ENCODE data around the gene SIGLEC1.

Gene SIGLEC1

DNA sequence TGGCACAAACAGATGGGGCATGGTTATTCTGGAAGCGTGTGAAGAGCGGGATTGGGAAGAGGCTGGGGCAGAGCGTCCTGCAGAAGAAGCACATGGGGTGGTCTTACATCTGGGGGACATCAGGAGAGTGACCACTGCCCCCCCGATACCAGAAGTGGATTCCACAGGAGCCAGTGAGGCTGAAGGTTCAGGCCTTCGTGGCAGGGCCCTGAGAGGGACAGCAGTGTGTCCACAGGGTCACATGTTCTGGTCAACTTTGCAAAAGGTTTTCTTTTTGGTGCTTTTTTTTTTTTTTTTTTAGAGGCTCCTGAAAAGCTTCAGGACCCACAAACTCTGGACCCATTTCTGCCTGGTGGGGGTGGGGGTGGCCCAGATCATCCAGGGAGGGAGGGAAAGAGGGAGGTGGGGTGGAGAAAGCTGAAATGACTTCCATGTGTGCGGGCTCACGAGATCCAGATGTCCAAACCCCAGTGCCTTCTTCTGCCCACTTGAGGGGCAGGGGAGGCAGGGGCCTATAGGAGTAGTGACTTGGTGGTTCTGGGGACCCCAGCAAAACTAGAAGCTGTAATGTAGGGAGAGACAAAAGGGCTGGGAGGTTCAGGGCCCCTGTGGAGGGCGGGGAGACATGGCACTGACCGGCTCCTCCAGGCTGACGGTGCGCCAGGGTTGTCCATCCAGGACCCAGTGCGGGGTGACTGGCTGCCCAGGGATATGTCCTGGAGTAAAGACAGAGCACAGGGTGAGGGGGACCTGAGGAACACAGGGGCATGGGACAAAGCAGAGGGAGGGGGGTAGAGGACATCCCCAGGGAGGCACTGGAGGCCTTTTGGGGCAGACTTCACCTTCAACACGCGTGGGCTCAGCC lies 33.3 kb downstream of the SIGLEC1 start:
- DNase-seq, result no peak

- no peak for DNase-seq
Measured at GRCh38 chr20:3678198-3678597, 34.2 kb downstream of the SIGLEC1 start.

GRCh38 chr20:3677733-3678132 lies 34.7 kb downstream of the SIGLEC1 start:
- DNase-seq, result peak; percentile 82

GRCh38 chr20:3674995-3675900 lies 37.2 kb downstream of the SIGLEC1 start:
- no peak for DNase-seq

DNA sequence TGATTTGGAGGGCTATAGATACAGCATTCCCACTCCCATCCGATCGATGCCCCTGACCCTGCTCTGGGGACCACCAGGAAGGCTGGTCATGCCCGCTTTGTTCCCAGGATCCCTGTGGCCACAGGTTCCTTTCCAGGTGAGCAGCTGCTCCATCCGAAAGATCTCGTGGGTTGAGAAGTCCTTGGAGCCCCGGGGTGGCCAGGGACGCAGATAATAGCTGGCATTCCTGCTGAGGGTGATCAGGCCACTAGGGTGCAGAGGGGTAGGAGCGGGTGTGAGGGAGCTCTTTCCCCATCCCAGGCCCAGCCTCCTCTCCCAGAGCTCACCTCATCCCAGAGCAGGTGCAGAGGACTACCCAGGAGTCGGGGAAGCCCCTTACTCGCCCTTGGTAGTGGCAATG lies 38.0 kb downstream of the SIGLEC1 start:
- no peak for DNase-seq

DNA sequence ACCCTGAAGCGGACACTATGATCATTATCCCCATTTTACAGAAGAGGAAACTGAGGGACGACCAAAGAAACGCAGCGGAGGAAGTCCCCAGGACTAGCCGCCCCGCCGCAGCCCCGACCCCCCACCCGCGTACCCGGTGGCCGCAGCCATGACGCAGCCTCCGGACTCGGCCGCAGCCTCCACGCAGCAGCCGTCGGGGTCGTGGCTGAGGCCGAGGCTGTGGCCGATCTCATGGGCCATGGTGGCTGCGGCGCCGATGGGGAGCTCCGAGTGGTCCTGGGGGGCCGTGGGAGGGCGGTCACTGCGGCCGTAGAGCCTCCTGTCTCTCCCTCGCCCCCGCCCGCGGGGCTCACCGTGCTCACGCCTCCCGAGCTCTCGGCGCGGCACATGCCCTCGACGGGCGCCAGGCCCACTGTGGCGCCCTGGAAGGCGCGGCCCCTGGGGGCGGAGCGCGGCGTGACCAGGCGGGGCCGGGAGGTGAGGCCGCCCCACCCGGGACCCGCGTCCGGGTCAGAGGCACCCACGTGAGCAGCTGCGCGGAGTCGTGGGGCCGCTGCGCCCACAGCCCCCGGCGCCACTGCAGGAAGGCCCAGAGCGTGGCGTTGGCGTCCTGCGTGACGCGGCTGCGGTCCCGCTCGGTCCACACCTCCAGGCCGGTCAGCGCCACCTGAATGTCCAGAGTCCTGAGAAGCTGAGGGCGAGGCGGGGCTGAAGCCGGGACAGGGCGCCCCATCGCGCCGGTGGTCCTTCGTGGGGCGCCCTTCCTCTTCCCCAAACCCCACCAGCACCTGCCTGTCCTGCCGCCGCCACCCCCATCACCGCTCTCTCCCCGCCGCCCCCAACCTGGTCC lies 39.0 kb downstream of the SIGLEC1 start:
- DNase-seq, result no peak

GRCh38 chr20:3672547-3673171 lies 39.7 kb downstream of the SIGLEC1 start:
- DNase-seq, result no peak

DNA sequence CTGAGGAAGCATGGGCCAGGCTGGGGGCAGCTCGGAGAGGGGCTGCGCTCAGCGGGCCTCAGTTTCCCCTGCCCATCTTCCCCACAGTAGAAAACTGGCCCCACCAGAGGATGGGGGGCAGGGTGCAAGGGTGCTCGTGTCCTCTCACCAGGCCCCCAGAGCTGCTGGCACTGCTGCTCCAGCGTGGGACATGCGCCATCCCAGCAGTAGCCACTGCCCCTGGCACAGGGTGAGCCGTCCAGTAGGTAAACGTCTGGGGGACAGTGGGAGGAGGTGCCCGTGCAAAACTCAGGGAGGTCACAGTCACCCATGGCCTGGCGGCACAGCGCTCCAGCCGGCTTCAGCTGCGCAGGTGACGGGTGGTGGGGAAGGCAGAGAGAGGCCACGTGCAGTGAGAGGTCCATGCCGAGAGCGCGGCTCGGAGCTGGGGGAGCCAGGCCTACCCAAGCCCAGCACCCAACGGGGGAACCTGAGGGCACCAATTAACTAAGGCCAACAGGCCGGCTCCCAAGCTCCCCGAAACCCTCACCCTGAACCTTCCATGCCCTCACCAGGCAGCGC lies 40.3 kb downstream of the SIGLEC1 start:
- no peak for DNase-seq

GRCh38 chr20:3670945-3671344 lies 41.5 kb downstream of the SIGLEC1 start:
- DNase-seq, result no peak

DNA sequence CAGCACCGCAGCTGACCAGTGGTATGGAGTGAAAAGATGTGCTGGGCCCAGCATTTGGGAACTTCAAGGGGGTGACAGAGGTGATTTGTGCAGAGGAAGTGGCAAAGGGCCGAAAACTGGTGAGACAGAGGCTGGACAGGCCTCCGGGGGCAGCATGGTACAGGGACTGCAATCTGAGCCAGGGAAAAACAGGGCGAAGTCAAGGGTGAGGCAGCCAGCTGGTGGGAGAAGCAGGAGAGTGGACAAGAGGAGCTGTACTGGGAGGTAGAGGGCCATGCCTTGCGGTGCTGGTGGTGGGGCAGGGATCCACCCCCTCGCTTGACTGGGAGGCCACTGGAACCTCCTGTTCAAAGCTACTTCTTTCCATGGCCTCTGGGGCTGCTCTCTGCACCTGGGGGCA lies 41.9 kb downstream of the SIGLEC1 start:
- no peak for DNase-seq

GRCh38 chr20:3669710-3670367 lies 42.6 kb downstream of the SIGLEC1 start:
- DNase-seq, result no peak

DNA sequence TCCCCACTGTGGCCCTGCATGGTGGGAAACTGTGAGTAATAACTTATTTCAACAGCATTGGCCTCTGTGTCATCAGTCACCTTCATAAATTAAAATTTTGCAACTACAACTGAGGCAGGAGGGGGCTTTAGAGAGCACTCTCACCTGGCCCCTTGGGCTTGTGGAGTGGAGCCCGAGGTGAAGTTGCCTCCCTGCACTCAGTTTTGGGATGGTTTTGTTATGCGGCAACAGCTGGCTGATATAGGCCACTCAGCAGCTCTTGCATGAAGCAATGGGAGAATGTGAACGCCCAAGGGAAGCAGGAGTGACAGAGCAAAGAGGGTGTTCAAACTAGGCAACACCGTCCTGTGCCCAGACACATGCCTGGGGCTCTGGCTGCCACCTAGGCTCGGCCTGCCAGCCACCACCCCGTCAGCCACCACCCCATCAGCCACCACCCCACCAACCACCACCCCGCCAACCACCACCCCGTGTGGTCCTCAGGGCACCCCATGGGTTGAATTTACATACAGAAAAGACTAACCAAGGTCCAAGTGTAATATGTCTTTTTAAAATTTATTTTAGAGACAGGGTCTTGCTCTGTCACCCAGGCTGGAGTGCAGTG lies 44.9 kb downstream of the SIGLEC1 start:
- no peak for DNase-seq

GRCh38 chr20:3663858-3664257 lies 48.5 kb downstream of the SIGLEC1 start:
- no peak for DNase-seq

DNA sequence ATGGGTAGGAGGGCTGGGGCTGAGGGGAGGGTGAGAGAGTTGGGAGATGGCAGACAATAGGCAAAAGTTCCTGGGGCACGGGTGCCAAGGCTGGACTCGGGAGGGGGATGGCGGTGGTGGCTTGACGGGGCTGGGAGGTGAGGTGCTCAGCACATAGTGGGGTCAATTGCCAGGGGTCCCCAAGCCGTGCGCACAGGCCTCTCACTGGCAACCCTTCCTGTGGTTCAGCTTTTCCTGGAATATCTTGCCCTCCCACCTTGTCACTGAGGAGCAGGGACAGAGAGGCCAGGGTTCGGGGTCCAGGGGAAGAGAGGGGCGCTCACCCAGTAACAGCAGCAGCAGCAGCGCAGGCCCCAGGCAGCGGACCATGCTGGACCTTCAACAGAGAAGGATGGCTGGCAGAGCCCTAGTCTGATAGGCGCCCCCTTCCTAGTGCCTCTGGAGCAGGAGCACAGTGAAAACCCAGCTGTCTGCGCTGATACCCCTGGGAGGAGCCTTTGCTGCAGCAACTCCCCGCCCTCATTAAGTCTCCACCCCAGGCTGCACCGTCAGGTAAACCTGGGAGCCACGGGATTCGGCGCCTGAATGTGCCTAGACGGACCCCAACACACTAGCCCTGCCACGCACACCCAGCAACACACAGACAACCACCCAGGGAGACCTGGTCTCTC lies 49.2 kb downstream of the SIGLEC1 start, which contains the start of gene GFRA4:
TSS of gene GFRA4 (minus strand) at position 369 of the 671 bp plus-strand sequence. CDS start at position 369, 0 bp downstream.
- DNase-seq, result peak; percentile 15

All from femur (tissue), 1 donor.